ENCODE data around the gene GALNT10.

Gene GALNT10

GRCh38 chr5:154430961-154431630, 240.6 kb downstream of the GALNT10 start:
- DNase-seq (ENCODE audit: low read depth in 2 of 3, low spot score in 1 of 3), result no peak

- DNase-seq (ENCODE audit: low read depth in 2 of 3, low spot score in 1 of 3), result no peak
Measured at GRCh38 chr5:154435226-154435625, 244.7 kb downstream of the GALNT10 start.

- no peak for DNase-seq (ENCODE audit: low read depth in 2 of 3, low spot score in 1 of 3)
Measured at GRCh38 chr5:154437281-154437965, 246.9 kb downstream of the GALNT10 start.

- no peak for DNase-seq (ENCODE audit: low read depth in 2 of 3, low spot score in 1 of 3)
Measured at GRCh38 chr5:154440540-154440939, 250.0 kb downstream of the GALNT10 start.

- DNase-seq (ENCODE audit: low read depth in 2 of 3, low spot score in 1 of 3), result no peak
Measured at GRCh38 chr5:154442801-154443200, 252.3 kb downstream of the GALNT10 start.

GRCh38 chr5:154444556-154445421, 254.3 kb downstream of the GALNT10 start:
- no peak for DNase-seq (ENCODE audit: low read depth in 2 of 3, low spot score in 1 of 3)

- peak; percentile 89 to 94 (median 94) for DNase-seq (ENCODE audit: low read depth in 2 of 3, low spot score in 1 of 3)
Measured at GRCh38 chr5:154445422-154446194, 255.1 kb downstream of the GALNT10 start, which contains the start of gene SAP30L. Gene SAP30L, plus strand, starts transcription at chr5:154445997. Its CDS starts 608 bp downstream, at chr5:154446605.

- DNase-seq (ENCODE audit: low read depth in 2 of 3, low spot score in 1 of 3), result peak in 1 of 3 donors; percentile 32
Measured at GRCh38 chr5:154446195-154447088, 255.9 kb downstream of the GALNT10 start.

- no peak for DNase-seq (ENCODE audit: low read depth in 2 of 3, low spot score in 1 of 3)
Measured at GRCh38 chr5:154447089-154447725, 256.7 kb downstream of the GALNT10 start.

- DNase-seq (ENCODE audit: low read depth in 2 of 3, low spot score in 1 of 3), result no peak
Measured at GRCh38 chr5:154449786-154450185, 259.3 kb downstream of the GALNT10 start.

- no peak for DNase-seq (ENCODE audit: low read depth in 2 of 3, low spot score in 1 of 3)
Measured at GRCh38 chr5:154451957-154452356, 261.4 kb downstream of the GALNT10 start.

- DNase-seq (ENCODE audit: low read depth in 2 of 3, low spot score in 1 of 3), result no peak
Measured at GRCh38 chr5:154455585-154455984, 265.1 kb downstream of the GALNT10 start.

- DNase-seq (ENCODE audit: low read depth in 2 of 3, low spot score in 1 of 3), result no peak
Measured at GRCh38 chr5:154456540-154456939, 266.0 kb downstream of the GALNT10 start.

GRCh38 chr5:154459015-154459414, 268.5 kb downstream of the GALNT10 start:
- DNase-seq (ENCODE audit: low read depth in 2 of 3, low spot score in 1 of 3), result no peak

GRCh38 chr5:154460172-154460571, 269.6 kb downstream of the GALNT10 start:
- no peak for DNase-seq (ENCODE audit: low read depth in 2 of 3, low spot score in 1 of 3)

GRCh38 chr5:154461531-154461930, 271.0 kb downstream of the GALNT10 start:
- no peak for DNase-seq (ENCODE audit: low read depth in 2 of 3, low spot score in 1 of 3)

GRCh38 chr5:154464438-154464837, 273.9 kb downstream of the GALNT10 start:
- DNase-seq (ENCODE audit: low read depth in 2 of 3, low spot score in 1 of 3), result no peak

- no peak for DNase-seq (ENCODE audit: low read depth in 2 of 3, low spot score in 1 of 3)
Measured at GRCh38 chr5:154465169-154465568, 274.6 kb downstream of the GALNT10 start.

- no peak for DNase-seq (ENCODE audit: low read depth in 2 of 3, low spot score in 1 of 3)
Measured at GRCh38 chr5:154466147-154466546, 275.6 kb downstream of the GALNT10 start.

Measured in stimulated activated CD4-positive, alpha-beta T cell treated with anti-CD3 and anti-CD28 coated beads, Interleukin-12 subunit alpha, Interleukin-12 subunit beta, amount 100 ng/mL, for 48 hours (primary cell).